IPS-15b (cell line): Measurements from ENCODE around the gene PIMREG.

Source experiments
- H3K27me3 ChIP-seq: one replicate; pipeline ENCODE4 v1.6.1; 2013; ENCODE audit warnings: low read length; ENCODE audit not compliant: control insufficient read depth, insufficient read depth
- H3K36me3 ChIP-seq: one replicate; pipeline ENCODE4 v1.6.1; 2013; ENCODE audit warnings: low read length; ENCODE audit not compliant: control insufficient read depth, insufficient read depth
- H3K4me1 ChIP-seq: one replicate; pipeline ENCODE4 v1.6.1; 2013; ENCODE audit warnings: mild to moderate bottlenecking, low read length; ENCODE audit not compliant: control insufficient read depth, insufficient read depth
- H3K4me3 ChIP-seq: one replicate; pipeline ENCODE4 v1.5.1; 2013; ENCODE audit warnings: low read depth, low read length
- H3K9ac ChIP-seq: one replicate; pipeline ENCODE4 v1.6.1; 2013; ENCODE audit warnings: low read depth, mild to moderate bottlenecking, low read length
- H3K9me3 ChIP-seq: one replicate; pipeline ENCODE4 v1.6.1; 2013; ENCODE audit warnings: mild to moderate bottlenecking, low read length; ENCODE audit not compliant: control insufficient read depth, insufficient read depth

Gene PIMREG

DNA sequence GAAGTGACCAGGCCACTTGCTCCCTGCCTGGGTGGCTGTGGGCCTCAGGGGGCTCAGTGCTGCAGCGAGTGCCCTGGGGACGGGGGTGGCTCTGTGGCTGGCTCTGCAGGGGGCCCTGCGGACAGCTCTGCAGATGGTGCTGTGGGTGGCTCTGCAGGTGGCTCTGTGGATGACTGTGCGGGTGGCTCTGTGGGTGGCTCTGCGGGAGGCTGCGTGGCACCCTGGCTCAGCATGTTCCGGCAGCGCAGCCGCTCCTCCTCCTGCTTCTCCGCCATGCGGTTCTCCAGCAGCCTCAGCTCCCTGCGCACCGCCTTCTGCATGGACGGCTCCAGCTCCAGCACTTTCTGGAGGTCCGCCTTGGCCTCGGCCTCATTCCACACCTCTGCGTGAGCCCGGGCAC is 18.8 kb upstream of the PIMREG start:
- Histone ChIP-seq H3K4me1 (no peaks in the 10 kb centered on the region), H3K9me3 (no peaks in the 10 kb centered on the region), H3K27me3 (no peaks in the 10 kb centered on the region), H3K9ac (no peak overlapping the region), H3K36me3 (no peaks in the 10 kb centered on the region), H3K4me3 (no peak overlapping the region)

DNA sequence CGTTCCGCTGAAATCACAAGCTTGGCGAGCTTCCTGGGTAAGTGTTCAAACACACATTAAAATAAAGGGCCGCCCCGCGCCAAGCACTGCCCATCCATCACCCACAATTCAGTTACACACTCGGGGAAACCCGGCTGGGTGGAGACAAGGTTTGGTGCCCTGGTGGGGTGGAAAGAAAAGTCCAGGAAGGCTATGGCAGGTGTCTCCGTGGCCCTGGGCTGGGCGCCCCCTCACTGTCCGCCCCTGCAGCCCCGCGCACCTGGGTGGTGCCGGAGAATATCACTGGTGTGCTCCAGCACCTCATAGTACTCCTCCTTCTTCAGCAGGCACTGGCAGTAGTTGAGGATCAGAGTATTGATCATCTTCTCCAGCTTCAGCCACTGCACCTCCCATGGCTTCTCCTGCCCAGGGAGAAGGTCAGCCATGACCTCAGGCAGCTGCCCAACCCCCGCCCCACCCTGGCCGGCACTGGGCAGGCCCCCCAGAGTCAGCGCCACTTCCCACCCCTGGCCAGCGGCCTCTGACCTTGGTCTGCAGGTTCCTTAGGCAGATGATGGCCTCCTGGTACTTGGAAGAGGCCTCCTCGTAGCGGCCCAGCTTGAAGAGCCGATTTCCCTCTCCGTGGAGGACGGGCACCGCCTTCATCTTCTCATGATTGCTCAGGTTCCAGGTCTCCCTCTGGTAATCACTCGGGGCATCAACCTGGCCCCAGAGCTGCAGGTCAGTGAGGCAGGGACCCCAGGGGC is 17.7 kb upstream of the PIMREG start:
- Histone ChIP-seq H3K4me1 (no peaks in the 10 kb centered on the region), H3K36me3 (no peaks in the 10 kb centered on the region), H3K27me3 (no peaks in the 10 kb centered on the region), H3K9ac (no peak overlapping the region), H3K4me3 (no peak overlapping the region), H3K9me3 (no peaks in the 10 kb centered on the region)

DNA sequence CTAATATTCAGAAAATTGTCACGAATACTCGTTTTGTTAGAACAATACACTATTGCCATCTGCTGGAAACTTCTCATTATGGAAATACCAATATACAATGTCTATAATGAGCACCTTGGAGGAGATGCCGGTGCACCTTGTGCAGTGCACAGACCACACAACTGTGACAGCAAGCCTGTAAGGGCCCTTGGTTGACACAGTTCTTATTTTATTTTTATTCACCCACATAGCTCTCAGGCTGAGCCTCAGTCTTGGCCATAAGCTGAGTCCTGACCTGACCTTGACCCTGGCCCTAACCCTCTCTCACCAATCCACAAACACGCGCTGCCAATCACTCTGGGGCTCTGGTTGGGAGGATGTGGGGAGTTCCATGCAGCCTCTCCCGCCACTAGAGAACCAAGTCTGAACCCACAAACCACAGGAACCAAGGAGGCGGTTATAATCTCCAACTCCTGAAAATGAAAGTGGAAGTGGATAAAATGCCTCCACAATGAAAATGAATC is 16.9 kb upstream of the PIMREG start:
- H3K27me3 ChIP-seq, result no peaks in the 10 kb centered on the region
- H3K4me1 ChIP-seq, result no peaks in the 10 kb centered on the region
- no peak overlapping the region for H3K9ac ChIP-seq
- no peaks in the 10 kb centered on the region for H3K36me3 ChIP-seq
- H3K4me3 ChIP-seq, result no peak overlapping the region
- no peaks in the 10 kb centered on the region for H3K9me3 ChIP-seq

DNA sequence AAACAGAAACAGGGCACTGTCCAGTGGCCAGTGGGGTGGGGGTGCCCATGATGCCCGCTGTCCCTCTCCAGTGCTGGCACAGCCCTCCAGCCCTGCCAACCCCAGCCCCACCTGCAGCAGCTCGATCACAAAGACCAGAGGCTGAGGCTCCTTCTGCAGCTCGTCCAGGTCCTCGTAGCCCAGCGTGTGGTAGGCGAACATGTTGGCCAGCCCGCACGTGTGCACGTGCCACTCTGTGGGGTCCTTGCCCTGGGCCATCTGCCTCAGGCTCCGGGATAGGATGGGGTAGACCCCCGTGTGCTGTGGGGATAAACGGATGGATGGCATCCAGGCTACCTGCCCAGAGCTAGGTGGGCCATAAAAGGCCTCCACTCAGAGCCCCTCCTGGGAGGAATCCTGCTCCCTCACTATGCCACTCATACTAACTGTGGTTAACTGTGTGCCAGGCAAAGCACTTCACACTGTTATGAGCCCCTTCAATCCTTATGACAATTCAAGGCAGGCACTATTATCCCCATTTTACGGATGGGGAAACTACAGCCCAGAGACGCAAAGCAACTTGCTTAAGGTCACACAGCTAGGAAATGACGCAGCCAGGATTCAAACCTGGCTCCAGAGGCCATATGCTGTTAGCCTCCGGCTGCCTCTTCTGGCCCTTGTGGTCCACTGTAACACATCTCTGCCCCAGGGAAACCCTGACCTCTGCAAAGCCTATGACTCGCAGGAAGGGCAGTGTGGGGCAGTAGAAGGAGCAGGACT is 15.9 kb upstream of the PIMREG start:
- no peaks in the 10 kb centered on the region for H3K27me3 ChIP-seq
- no peaks in the 10 kb centered on the region for H3K4me1 ChIP-seq
- no peaks in the 10 kb centered on the region for H3K9me3 ChIP-seq
- H3K9ac ChIP-seq, result no peak overlapping the region
- H3K4me3 ChIP-seq, result no peak overlapping the region
- no peaks in the 10 kb centered on the region for H3K36me3 ChIP-seq

DNA sequence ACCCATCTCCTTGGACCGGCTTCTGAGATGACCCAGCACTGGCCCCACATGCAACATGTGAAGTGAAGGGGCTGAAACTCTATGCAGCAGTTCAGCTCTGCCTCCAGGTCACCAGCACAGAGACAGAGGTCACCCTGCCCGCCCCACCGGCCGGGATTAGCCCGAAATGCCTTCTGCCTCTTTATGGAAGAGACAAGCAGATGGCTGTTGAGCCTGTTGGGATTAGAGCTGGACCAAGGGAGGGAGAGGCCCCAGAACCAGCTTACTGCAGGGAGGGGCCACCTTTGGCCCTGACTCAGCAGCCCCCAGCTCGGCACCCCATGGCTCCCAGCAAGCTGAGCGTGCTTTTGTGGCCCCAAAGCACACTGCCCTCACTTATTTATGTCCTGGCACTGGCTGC is 15.0 kb upstream of the PIMREG start:
- Histone ChIP-seq H3K4me3 (no peak overlapping the region), H3K9me3 (no peaks in the 10 kb centered on the region), H3K36me3 (no peaks in the 10 kb centered on the region), H3K4me1 (no peaks in the 10 kb centered on the region), H3K9ac (no peak overlapping the region), H3K27me3 (no peaks in the 10 kb centered on the region)

DNA sequence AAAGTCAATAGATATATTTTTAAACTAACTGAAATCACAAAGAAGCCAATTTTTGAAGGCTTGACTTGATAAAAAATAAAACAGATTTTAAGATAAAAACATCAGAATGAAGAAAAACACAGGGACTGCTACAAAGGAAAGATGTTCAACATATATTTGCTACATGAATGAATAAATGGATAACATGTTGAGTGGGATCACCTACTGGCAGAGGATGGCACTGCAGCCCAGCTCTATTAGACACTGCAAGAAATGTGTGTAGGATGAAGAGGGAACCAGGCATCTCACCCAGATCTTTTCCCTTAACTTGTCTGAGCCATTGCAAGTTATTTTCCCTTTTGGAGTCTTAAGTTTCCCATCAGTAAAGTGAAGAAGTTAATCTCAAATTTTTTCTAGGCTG is 13.5 kb upstream of the PIMREG start:
- no peak overlapping the region for H3K4me3 ChIP-seq
- H3K9ac ChIP-seq, result no peak overlapping the region
- no peaks in the 10 kb centered on the region for H3K9me3 ChIP-seq
- H3K4me1 ChIP-seq, result no peaks in the 10 kb centered on the region
- H3K36me3 ChIP-seq, result no peaks in the 10 kb centered on the region
- no peaks in the 10 kb centered on the region for H3K27me3 ChIP-seq

DNA sequence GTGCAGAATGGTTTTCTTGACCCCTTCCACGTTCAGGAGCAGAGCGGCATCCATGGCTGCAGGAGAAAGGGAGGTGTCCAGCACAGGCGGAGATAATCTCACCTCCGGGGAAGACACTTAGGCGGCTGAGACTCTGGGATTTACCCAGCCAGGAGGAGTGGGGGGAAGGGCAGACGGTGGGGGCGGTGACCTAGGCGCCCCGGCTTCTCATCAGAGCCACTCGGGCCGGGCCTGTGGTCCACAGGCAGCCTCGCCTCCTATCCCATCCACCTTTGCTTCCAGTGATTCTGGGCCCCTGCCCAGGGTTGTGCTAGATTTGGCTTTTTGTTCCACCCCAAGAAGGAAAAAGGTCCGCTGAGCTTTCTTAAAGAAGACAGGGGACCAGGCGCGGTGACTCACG is 9.2 kb upstream of the PIMREG start, which contains the start of gene AIPL1:
Gene AIPL1, minus strand, starts transcription at position 71 of the 400 bp plus-strand sequence. Its CDS starts 17 bp downstream, at position 54.
- H3K27me3 ChIP-seq, result no peaks in the 10 kb centered on the region
- H3K36me3 ChIP-seq, result no peaks in the 10 kb centered on the region
- H3K4me1 ChIP-seq, result peaks cover 10% of the 10 kb centered on the region
- H3K9me3 ChIP-seq, result no peaks in the 10 kb centered on the region
- no peak within 1 kb of the TSS for H3K4me3 ChIP-seq
- no peak within 1 kb of the TSS for H3K9ac ChIP-seq

DNA sequence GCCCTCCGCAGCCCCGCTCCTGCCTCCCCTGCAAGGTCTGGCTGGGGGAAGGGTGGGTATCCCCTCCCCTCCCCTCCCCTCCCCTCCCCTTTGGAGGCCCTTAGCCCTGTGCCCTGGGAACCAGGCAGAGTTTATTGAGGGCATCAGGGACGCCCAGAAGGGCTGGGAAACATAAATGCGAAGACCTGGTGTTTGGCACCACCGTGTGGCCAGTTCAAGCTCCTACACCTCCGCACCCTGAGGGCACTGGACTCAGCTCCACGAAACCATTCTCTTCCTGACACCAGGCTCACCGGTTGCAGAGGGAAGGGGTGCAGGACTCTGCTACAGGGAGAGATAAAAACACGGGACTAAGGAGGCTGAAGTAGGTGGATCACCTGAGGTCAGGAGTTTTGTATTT is 8.3 kb upstream of the PIMREG start:
- H3K4me1 ChIP-seq, result peaks cover 14% of the 10 kb centered on the region
- H3K4me3 ChIP-seq, result no peak overlapping the region
- no peak overlapping the region for H3K9ac ChIP-seq

DNA sequence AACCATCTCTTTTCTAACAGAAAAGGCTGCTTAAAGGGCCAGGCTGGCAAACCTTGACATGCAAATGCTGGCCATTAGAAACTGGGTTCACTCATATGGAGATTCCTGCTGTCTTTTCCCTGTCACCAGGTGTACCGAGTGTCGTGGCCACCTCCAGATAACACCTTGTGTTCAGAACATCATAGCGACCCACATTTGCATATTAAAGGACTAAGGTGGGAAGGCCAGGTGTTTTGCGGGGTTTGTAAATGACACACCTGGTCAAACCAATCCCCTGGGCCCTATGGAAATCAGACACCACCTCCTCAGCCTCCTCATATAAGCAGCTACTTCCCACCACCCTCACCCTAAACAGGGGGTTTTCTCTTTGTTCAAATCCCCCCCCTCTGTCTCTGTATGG is 6.8 kb upstream of the PIMREG start:
- Histone ChIP-seq H3K9ac (no peak overlapping the region), H3K9me3 (no peaks in the 10 kb centered on the region), H3K27me3 (no peaks in the 10 kb centered on the region), H3K36me3 (no peaks in the 10 kb centered on the region), H3K4me1 (peaks cover 14% of the 10 kb centered on the region), H3K4me3 (no peak overlapping the region)

More for the DNA sequence above, 8.3 kb upstream of the PIMREG start:
- H3K9me3 ChIP-seq, result no peaks in the 10 kb centered on the region
- H3K36me3 ChIP-seq, result no peaks in the 10 kb centered on the region
- no peaks in the 10 kb centered on the region for H3K27me3 ChIP-seq

DNA sequence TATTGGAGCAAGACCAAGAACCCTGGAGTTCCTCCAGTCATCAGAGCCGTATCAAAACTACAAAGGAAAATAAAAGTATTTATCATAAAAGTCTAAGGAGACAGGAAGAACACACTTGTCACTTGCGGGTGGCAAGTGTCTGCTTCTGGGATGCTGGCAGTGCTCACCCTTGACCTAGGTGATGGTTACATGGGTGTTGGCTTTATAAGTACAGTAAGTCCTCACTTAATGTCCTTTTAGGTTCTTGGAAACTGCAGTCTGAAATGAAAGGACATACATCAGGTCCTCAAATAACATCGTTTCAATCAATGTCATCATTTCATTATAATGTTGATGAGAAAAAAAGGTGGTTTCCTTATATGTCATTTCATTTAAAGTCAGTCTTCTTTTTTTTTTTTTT is 6.3 kb upstream of the PIMREG start:
- H3K9ac ChIP-seq, result no peak overlapping the region
- no peaks in the 10 kb centered on the region for H3K36me3 ChIP-seq
- H3K27me3 ChIP-seq, result no peaks in the 10 kb centered on the region
- H3K4me1 ChIP-seq, result peaks cover 14% of the 10 kb centered on the region
- no peaks in the 10 kb centered on the region for H3K9me3 ChIP-seq
- no peak overlapping the region for H3K4me3 ChIP-seq

DNA sequence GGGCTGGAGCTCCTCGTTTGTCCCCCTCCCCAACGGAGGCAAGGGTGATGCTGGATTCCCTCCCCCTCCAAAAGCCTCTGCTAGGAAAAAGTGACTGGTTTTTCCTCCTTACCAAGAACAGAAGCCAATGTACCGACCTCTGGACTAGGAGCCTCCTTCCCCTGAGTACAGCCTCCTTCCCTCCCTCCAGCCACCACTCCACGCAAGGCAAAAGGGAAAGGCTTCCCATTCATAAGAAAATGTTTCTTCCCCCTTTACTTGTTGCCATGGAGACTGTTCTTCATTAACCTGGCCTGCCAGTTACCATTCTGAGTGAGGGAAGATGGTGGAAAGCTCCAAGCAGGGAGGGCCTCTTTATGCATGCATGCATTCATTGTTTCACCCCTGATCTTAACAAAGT is 4.3 kb upstream of the PIMREG start:
- peak overlapping the region; percentile 16 for H3K4me3 ChIP-seq
- peaks cover 14% of the 10 kb centered on the region for H3K4me1 ChIP-seq
- H3K9me3 ChIP-seq, result no peaks in the 10 kb centered on the region
- no peaks in the 10 kb centered on the region for H3K36me3 ChIP-seq
- H3K9ac ChIP-seq, result no peak overlapping the region
- H3K27me3 ChIP-seq, result no peaks in the 10 kb centered on the region

DNA sequence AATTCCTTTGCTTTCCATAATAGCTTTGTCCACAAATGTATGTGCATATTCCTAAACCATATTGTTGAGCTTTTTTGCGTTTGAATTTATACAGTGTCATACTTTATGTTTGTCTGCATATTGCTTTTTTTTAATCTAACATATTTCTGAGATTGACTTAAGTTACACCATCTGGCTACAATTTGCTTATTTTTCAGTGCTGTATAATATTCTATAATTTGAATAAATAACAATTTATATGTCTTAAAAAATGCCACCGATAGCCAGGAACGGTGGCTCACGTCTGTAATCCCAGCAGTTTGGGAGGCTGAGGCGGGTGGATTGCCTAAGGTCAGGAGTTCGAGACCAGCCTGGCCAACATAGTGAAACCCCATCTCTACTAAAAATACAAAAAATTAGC is 1.5 kb upstream of the PIMREG start:
- H3K4me1 ChIP-seq, result peaks cover 9% of the 10 kb centered on the region
- H3K27me3 ChIP-seq, result no peaks in the 10 kb centered on the region
- no peaks in the 10 kb centered on the region for H3K9me3 ChIP-seq
- H3K9ac ChIP-seq, result no peak overlapping the region
- no peak overlapping the region for H3K4me3 ChIP-seq
- H3K36me3 ChIP-seq, result peaks cover 19% of the 10 kb centered on the region
